Measurements from ENCODE around the gene ARHGEF7.

- TF ChIP-seq, protein P1, sequence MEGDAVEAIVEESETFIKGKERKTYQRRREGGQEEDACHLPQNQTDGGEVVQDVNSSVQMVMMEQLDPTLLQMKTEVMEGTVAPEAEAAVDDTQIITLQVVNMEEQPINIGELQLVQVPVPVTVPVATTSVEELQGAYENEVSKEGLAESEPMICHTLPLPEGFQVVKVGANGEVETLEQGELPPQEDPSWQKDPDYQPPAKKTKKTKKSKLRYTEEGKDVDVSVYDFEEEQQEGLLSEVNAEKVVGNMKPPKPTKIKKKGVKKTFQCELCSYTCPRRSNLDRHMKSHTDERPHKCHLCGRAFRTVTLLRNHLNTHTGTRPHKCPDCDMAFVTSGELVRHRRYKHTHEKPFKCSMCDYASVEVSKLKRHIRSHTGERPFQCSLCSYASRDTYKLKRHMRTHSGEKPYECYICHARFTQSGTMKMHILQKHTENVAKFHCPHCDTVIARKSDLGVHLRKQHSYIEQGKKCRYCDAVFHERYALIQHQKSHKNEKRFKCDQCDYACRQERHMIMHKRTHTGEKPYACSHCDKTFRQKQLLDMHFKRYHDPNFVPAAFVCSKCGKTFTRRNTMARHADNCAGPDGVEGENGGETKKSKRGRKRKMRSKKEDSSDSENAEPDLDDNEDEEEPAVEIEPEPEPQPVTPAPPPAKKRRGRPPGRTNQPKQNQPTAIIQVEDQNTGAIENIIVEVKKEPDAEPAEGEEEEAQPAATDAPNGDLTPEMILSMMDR (IDR thresholded peaks at IDR 0.05; ENCODE audit: low read length): no peak
- TF ChIP-seq EZH2 (IDR thresholded peaks at IDR 0.05; ENCODE audit: borderline replicate concordance, low read length): no peak
These were observed 148.5 kb downstream of the ARHGEF7 start for GRCh38 chr13:111263566-111263965.
